ENCODE data around the gene CDKN1B.

CDKN1B gene

GRCh38 chr12:12701457-12701856 is 15.7 kb upstream of the CDKN1B start:
- H3K9ac ChIP-seq (ENCODE audit: low read length): no peak overlapping the region
- no peak overlapping the region for H3K4me2 ChIP-seq (ENCODE audit: low read length, poor library complexity, severe bottlenecking)
- no peak overlapping the region for H3K14ac ChIP-seq (ENCODE audit: low read length in 2 of 2)
- H3K27ac ChIP-seq (ENCODE audit: low read length, poor library complexity, severe bottlenecking): no peak overlapping the region
- no peak overlapping the region for H2BK120ac ChIP-seq (ENCODE audit: low read depth, low read length)
- H3K4me3 ChIP-seq (ENCODE audit: insufficient read depth in 1 of 2, low read depth in 1 of 2, low read length in 2 of 2): no peak overlapping the region
- 91% methylated on average over 3 of the region's 3 CpGs for WGBS
- peaks cover 3% of the 10 kb centered on the region for H3K4me1 ChIP-seq (ENCODE audit: control insufficient read depth, insufficient read depth, low read depth, low read length)
- no peak overlapping the region for H3K18ac ChIP-seq (ENCODE audit: low read depth in 1 of 2, low read length in 2 of 2)
- H3K4ac ChIP-seq (ENCODE audit: low read depth in 1 of 2, low read length in 2 of 2): no peak overlapping the region
- no peak overlapping the region for H3K23ac ChIP-seq (ENCODE audit: low read length in 2 of 2)
- H3K9me3 ChIP-seq (ENCODE audit: control insufficient read depth, low read length): no peaks in the 10 kb centered on the region
- no peak overlapping the region for H2BK12ac ChIP-seq (ENCODE audit: low read length in 2 of 2)
- no peak overlapping the region for H2BK5ac ChIP-seq (ENCODE audit: low read depth, low read length, poor library complexity, severe bottlenecking)
- no peak overlapping the region for H2AK5ac ChIP-seq (ENCODE audit: low read length, severe bottlenecking)
- H3K27me3 ChIP-seq (ENCODE audit: control insufficient read depth in 1 of 2, insufficient read depth in 1 of 2, low read length in 2 of 2): no peaks in the 10 kb centered on the region
- H4K8ac ChIP-seq (ENCODE audit: low read length): no peak overlapping the region
- no peaks in the 10 kb centered on the region for H3K36me3 ChIP-seq (ENCODE audit: control insufficient read depth in 1 of 2, insufficient read depth in 2 of 2, low read depth in 1 of 2, low read length in 2 of 2)
- H3K79me1 ChIP-seq (replicated peaks; ENCODE audit: low read length, poor library complexity, severe bottlenecking): no peaks in the 10 kb centered on the region
- H2AFZ ChIP-seq (ENCODE audit: low read depth, low read length): no peak overlapping the region
- no peak for DNase-seq
- no peak overlapping the region for H4K91ac ChIP-seq (ENCODE audit: low read length)
- no peak overlapping the region for H2BK15ac ChIP-seq (ENCODE audit: low read depth, poor library complexity, severe bottlenecking)

GRCh38 chr12:12704593-12705230 is 12.5 kb upstream of the CDKN1B start:
- 79% methylated on average over 2 of the region's 7 CpGs for WGBS
- no peak overlapping the region for H3K4ac ChIP-seq (ENCODE audit: low read depth in 1 of 2, low read length in 2 of 2)
- H3K4me3 ChIP-seq (ENCODE audit: insufficient read depth in 1 of 2, low read depth in 1 of 2, low read length in 2 of 2): no peak overlapping the region
- no peak overlapping the region for H3K27ac ChIP-seq (ENCODE audit: low read length, poor library complexity, severe bottlenecking)
- no peak overlapping the region for H2BK12ac ChIP-seq (ENCODE audit: low read length in 2 of 2)
- H3K79me1 ChIP-seq (replicated peaks; ENCODE audit: low read length, poor library complexity, severe bottlenecking): no peaks in the 10 kb centered on the region
- H3K18ac ChIP-seq (ENCODE audit: low read depth in 1 of 2, low read length in 2 of 2): no peak overlapping the region
- H4K8ac ChIP-seq (ENCODE audit: low read length): no peak overlapping the region
- no peaks in the 10 kb centered on the region for H3K9me3 ChIP-seq (ENCODE audit: control insufficient read depth, low read length)
- peak overlapping the region; percentile 51 for H3K9ac ChIP-seq (ENCODE audit: low read length)
- no peaks in the 10 kb centered on the region for H3K27me3 ChIP-seq (ENCODE audit: control insufficient read depth in 1 of 2, insufficient read depth in 1 of 2, low read length in 2 of 2)
- H2AK5ac ChIP-seq (ENCODE audit: low read length, severe bottlenecking): no peak overlapping the region
- H2BK15ac ChIP-seq (ENCODE audit: low read depth, poor library complexity, severe bottlenecking): no peak overlapping the region
- no peak overlapping the region for H2BK5ac ChIP-seq (ENCODE audit: low read depth, low read length, poor library complexity, severe bottlenecking)
- no peak overlapping the region for H2BK120ac ChIP-seq (ENCODE audit: low read depth, low read length)
- H3K23ac ChIP-seq (ENCODE audit: low read length in 2 of 2): no peak overlapping the region
- H2AFZ ChIP-seq (ENCODE audit: low read depth, low read length): no peak overlapping the region
- H3K4me2 ChIP-seq (ENCODE audit: low read length, poor library complexity, severe bottlenecking): peak overlapping the region; percentile 12
- no peak overlapping the region for H3K14ac ChIP-seq (ENCODE audit: low read length in 2 of 2)
- DNase-seq: peak; percentile 93
- peaks cover 3% of the 10 kb centered on the region for H3K4me1 ChIP-seq (ENCODE audit: control insufficient read depth, insufficient read depth, low read depth, low read length)
- no peaks in the 10 kb centered on the region for H3K36me3 ChIP-seq (ENCODE audit: control insufficient read depth in 1 of 2, insufficient read depth in 2 of 2, low read depth in 1 of 2, low read length in 2 of 2)
- H4K91ac ChIP-seq (ENCODE audit: low read length): no peak overlapping the region

DNA sequence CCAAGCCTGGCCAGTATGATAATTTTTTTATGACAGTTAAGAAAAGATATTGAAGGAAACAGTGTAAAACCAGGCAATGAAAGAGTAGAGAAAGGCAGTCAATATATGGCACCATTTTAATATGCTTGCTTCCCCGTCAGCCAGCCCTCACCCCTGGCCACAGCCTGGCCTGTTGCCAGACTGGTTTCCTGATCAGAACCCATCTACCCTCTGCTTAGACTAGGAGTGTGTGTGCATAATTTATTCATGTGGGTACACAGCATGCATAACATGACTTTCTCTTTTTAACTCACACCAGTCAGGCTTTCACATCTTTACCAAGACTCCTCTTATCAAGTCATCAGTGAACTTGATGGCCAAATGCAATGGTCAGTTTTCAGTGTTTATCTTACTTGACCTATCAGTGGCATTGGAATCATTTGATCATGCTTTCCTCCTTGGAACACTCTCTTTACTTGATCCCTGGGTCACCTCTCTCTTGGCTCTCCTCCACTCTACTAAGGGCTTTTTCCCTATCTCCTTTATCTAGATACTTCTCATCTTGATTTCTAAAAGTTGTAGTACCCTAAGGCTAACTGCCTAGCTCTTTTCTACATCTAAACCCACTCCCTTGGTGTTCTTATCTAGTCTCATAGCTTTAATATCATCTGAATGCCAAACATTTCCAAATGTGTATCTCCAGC is 11.2 kb upstream of the CDKN1B start:
- Histone ChIP-seq H3K4me3 (ENCODE audit: insufficient read depth in 1 of 2, low read depth in 1 of 2, low read length in 2 of 2) (no peak overlapping the region), H2BK120ac (ENCODE audit: low read depth, low read length) (no peak overlapping the region), H2AFZ (ENCODE audit: low read depth, low read length) (no peak overlapping the region), H3K9me3 (ENCODE audit: control insufficient read depth, low read length) (no peaks in the 10 kb centered on the region), H2AK5ac (ENCODE audit: low read length, severe bottlenecking) (no peak overlapping the region), H4K8ac (ENCODE audit: low read length) (no peak overlapping the region), H3K9ac (ENCODE audit: low read length) (no peak overlapping the region), H3K4me1 (ENCODE audit: control insufficient read depth, insufficient read depth, low read depth, low read length) (peaks cover 3% of the 10 kb centered on the region), H2BK12ac (ENCODE audit: low read length in 2 of 2) (no peak overlapping the region), H3K27me3 (ENCODE audit: control insufficient read depth in 1 of 2, insufficient read depth in 1 of 2, low read length in 2 of 2) (no peaks in the 10 kb centered on the region), H3K18ac (ENCODE audit: low read depth in 1 of 2, low read length in 2 of 2) (no peak overlapping the region), H3K36me3 (ENCODE audit: control insufficient read depth in 1 of 2, insufficient read depth in 2 of 2, low read depth in 1 of 2, low read length in 2 of 2) (no peaks in the 10 kb centered on the region), H3K27ac (ENCODE audit: low read length, poor library complexity, severe bottlenecking) (no peak overlapping the region), H4K91ac (ENCODE audit: low read length) (no peak overlapping the region), H3K4me2 (ENCODE audit: low read length, poor library complexity, severe bottlenecking) (no peak overlapping the region), H2BK15ac (ENCODE audit: low read depth, poor library complexity, severe bottlenecking) (no peak overlapping the region), H2BK5ac (ENCODE audit: low read depth, low read length, poor library complexity, severe bottlenecking) (no peak overlapping the region), H3K23ac (ENCODE audit: low read length in 2 of 2) (no peak overlapping the region), H3K79me1 (replicated peaks; ENCODE audit: low read length, poor library complexity, severe bottlenecking) (no peaks in the 10 kb centered on the region), H3K14ac (ENCODE audit: low read length in 2 of 2) (no peak overlapping the region), H3K4ac (ENCODE audit: low read depth in 1 of 2, low read length in 2 of 2) (no peak overlapping the region)
- DNase-seq: no peak
- 78% methylated on average over 1 of the region's 1 CpG for WGBS

DNA sequence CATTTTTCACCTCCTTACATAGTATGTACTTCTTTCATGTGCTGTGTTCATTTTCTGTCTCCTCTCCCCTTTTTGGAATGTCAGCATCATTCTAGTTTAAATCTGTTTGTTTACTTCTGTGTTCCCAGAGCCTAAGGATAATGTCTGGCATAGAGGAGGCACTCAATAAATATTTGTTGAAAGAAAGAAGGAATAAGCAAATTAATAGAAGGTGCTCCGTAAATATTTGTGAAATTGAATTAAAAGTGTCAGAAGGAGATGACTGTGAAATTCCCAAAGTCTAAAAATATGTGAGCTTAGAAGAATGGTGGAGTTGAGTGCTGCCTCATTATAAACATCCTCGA is 3.3 kb upstream of the CDKN1B start:
- Histone ChIP-seq H4K91ac (ENCODE audit: low read length) (no peak overlapping the region), H3K4me3 (ENCODE audit: insufficient read depth in 1 of 2, low read depth in 1 of 2, low read length in 2 of 2) (peak overlapping the region; percentile 18 to 94), H3K23ac (ENCODE audit: low read length in 2 of 2) (no peak overlapping the region), H2BK5ac (ENCODE audit: low read depth, low read length, poor library complexity, severe bottlenecking) (no peak overlapping the region), H2BK12ac (ENCODE audit: low read length in 2 of 2) (peak overlapping the region in 1 of 2 experiments; percentile 5), H3K4me1 (ENCODE audit: control insufficient read depth, insufficient read depth, low read depth, low read length) (peaks cover 8% of the 10 kb centered on the region), H4K8ac (ENCODE audit: low read length) (no peak overlapping the region), H3K18ac (ENCODE audit: low read depth in 1 of 2, low read length in 2 of 2) (no peak overlapping the region), H3K36me3 (ENCODE audit: control insufficient read depth in 1 of 2, insufficient read depth in 2 of 2, low read depth in 1 of 2, low read length in 2 of 2) (peaks cover 0 to under 1% of the 10 kb centered on the region in 2 experiments), H3K4ac (ENCODE audit: low read depth in 1 of 2, low read length in 2 of 2) (no peak overlapping the region), H2AFZ (ENCODE audit: low read depth, low read length) (no peak overlapping the region), H3K9me3 (ENCODE audit: control insufficient read depth, low read length) (no peaks in the 10 kb centered on the region), H3K79me1 (replicated peaks; ENCODE audit: low read length, poor library complexity, severe bottlenecking) (peaks cover 2% of the 10 kb centered on the region), H2BK120ac (ENCODE audit: low read depth, low read length) (no peak overlapping the region), H3K27ac (ENCODE audit: low read length, poor library complexity, severe bottlenecking) (no peak overlapping the region), H3K27me3 (ENCODE audit: control insufficient read depth in 1 of 2, insufficient read depth in 1 of 2, low read length in 2 of 2) (no peaks in the 10 kb centered on the region), H2BK15ac (ENCODE audit: low read depth, poor library complexity, severe bottlenecking) (no peak overlapping the region), H2AK5ac (ENCODE audit: low read length, severe bottlenecking) (no peak overlapping the region), H3K4me2 (ENCODE audit: low read length, poor library complexity, severe bottlenecking) (peak overlapping the region; percentile 92), H3K9ac (ENCODE audit: low read length) (peak overlapping the region; percentile 97), H3K14ac (ENCODE audit: low read length in 2 of 2) (no peak overlapping the region)
- DNase-seq: no peak
- WGBS: 24% methylated on average over 2 of the region's 2 CpGs
